ENCODE results near the gene F7.
"Not testable (repeated sequence)": the region's sequence is repeated elsewhere in the genome, so short reads cannot be mapped to it uniquely, and the experiment has no call there.

F7 gene

DNA sequence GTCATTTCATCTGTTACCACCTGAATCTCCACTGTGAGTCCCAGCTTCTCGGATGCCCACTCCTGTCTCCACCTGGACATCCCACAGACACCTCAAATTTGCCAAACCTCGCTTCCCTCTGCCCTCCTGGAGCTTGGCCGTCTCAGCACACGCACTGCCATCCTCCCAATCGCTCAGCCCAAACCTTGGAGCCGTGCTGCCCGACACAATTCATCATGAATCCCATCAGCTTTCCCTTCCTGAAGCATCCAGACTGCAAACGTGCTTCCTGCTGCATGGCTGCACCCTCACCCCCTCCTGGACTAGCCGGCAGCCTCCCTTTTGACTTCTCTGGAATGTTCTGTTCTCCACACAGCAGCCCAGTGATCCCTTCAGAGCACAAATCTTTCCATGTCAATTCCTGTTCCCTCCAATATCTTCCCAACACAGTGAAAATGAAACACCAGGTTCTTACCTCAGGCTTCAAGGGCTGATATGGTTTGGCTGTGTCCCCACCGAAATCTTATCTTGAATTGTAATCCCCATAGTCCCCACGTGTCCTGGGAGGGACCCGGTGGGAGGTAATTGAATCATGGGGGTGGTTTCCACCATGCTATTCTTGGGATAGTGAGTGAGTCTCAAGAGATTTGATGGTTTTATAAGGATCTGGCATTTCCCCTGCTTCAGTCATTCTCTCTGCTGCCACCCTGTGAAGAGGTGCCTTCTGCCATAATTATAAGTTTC, 51.8 kb downstream of the F7 start:
- DNase-seq: no peak

GRCh38 chr13:113157929-113158747, 52.5 kb downstream of the F7 start, which contains the start of gene PROZ:
TSS of gene PROZ (plus strand) at chr13:113158648. CDS start at chr13:113158661, 13 bp downstream.
- no peak for DNase-seq

DNA sequence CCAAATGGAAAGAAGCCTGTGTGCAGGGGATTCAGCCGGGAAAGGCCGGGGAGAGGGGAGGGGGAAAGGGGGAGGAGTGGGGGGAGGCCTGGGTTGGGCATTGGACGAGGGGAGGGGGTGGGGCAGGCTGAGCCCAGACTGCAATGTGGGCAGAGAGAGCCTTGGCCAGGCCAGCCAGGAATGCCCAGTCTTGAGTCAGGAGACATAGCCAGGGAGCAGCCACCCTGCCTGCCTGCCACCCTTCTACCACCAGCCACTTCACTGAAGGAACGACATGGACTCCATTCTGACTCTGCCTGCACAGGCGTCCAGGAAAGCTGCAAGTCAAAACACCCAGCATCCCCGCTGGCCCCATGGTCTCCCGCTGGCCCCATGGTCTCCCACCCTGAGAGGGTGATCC, 53.4 kb downstream of the F7 start:
- DNase-seq: no peak

DNA sequence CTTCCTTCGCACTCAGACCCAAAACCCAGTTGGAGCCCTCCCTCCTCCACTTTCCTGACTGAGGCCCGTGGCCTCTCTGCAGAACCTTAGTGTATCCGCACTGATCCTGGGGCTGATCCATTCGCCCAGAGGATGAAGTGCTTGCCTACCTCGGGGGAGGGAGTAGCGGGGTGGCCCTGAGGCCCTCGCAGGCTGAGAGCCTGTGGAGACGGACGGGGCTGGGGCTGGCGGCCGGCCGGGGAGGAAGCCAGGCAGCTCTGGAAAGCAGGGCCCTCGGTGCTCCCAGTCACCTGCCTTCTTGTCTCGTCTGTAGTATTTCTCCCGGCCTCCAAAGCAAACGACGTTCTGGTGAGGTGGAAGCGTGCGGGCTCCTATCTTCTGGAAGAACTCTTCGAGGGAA, 54.1 kb downstream of the F7 start:
- DNase-seq: no peak

- no peak for DNase-seq
Measured at GRCh38 chr13:113160983-113161382, 55.4 kb downstream of the F7 start.

- DNase-seq: no peak
Measured at GRCh38 chr13:113161433-113161832, 55.8 kb downstream of the F7 start.

DNA sequence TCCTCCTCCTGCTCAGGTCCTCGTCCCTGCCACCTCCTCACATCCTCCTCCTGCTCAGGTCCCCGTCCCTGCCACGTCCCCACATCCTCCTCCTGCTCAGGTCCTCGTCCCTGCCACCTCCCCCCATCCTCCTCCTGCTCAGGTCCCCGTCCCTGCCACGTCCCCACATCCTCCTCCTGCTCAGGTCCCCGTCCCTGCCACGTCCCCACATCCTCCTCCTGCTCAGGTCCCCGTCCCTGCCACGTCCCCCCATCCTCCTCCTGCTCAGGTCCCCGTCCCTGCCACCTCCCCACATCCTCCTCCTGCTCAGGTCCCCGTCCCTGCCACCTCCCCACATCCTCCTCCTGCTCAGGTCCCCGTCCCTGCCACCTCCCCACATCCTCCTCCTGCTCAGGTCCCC, 56.4 kb downstream of the F7 start:
- DNase-seq: not testable (repeated sequence)

DNA sequence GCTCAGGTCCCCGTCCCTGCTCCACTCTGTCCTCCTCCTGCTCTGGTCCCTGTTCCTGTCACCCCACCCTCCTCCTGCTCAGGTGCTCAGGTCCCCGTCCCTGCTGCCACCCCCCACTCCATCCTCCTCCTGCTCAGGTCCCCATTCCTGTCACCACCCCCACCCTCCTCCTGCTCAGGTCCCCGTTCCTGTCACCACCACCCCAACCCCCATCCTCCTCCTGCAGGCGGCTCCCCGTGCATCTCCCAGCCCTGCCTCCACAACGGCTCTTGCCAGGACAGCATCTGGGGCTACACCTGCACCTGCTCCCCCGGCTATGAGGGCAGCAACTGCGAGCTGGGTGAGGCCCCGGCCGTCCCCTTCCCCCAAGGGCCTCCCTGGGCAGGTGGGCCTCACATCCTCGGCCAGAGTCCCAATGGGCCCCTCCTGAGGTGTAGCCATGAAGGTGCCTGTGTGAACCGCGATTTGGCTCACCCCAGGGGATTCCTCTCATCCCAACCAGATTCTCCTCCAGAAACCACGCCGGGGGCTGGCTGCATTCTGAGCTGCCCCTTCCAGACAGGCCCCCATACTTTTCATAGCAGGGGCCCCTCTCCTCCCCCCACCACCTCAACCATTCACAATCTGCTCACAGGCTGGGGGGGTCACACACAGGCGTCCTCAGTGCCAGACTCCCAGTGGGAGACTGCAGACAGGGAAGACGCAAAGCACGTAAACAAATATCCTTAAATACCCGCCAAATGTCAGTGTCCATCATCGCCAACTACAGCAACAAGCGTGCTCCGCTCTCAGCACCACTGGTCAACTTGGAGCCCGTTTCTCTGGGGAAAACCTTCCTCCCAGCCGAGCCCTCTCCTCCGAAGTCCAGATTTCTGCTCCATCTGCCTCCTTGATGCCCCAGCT, 57.4 kb downstream of the F7 start:
- no peak for DNase-seq

- DNase-seq: no peak
Measured at GRCh38 chr13:113164492-113164891, 58.9 kb downstream of the F7 start.

GRCh38 chr13:113166266-113166665, 60.7 kb downstream of the F7 start:
- no peak for DNase-seq

DNA sequence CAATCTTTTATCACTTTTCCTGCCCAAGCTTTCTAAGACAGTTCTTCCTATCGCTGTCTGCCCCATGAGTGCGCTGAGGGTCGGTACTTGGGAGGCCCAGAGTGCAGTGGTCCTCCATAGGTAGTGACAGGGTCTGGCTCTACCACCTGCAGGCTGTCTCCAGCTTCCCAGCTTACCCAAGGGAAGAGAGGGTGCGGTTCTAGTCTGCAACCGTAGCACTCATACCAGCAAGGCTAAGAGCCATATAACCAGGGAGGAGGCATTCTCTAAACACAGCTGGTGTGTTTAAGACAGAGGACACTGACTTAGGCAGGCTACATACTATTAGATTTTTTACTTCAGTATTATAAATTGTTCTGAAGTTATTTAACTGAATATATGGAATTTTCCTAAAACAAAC, 61.1 kb downstream of the F7 start:
- DNase-seq: no peak

DNA sequence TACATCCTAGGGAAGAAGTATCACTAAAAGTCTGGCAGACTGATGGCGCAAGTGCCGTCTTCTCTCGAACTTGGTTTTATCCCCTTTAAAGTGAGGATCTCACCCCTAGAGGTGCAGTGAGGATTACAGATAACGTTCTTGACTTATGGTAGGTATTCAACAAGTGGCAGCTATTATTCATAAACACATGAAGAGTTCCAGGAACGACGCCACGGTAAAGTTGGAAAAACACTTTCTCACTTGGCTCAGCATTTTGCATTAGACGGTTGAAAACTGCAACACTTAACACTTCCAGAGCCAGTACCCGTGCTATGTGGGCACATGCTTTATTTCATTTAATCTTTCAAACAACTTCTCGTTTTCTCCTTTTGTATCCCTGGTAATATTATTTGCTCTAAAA, 61.6 kb downstream of the F7 start:
- DNase-seq: no peak

DNA sequence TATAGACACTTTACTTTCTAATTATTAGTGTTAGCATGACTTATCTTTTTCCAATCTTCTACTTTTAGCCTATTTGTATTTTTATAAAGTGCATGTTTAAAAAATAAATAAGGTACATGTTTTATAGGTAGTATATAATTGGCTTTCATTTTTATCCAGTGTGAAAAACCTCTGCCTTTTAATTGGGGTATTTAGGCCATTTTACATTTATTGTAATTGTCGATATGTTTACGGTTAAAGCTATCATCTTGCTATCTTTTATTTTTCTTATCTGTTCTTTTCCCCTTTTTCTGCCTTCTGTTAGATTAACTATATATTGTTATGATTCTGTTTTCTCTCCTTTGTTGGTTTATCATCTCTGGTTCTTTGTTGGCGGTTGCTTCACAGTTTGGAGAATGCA, 62.0 kb downstream of the F7 start:
- no peak for DNase-seq

GRCh38 chr13:113168211-113168610, 62.6 kb downstream of the F7 start:
- DNase-seq: no peak

DNA sequence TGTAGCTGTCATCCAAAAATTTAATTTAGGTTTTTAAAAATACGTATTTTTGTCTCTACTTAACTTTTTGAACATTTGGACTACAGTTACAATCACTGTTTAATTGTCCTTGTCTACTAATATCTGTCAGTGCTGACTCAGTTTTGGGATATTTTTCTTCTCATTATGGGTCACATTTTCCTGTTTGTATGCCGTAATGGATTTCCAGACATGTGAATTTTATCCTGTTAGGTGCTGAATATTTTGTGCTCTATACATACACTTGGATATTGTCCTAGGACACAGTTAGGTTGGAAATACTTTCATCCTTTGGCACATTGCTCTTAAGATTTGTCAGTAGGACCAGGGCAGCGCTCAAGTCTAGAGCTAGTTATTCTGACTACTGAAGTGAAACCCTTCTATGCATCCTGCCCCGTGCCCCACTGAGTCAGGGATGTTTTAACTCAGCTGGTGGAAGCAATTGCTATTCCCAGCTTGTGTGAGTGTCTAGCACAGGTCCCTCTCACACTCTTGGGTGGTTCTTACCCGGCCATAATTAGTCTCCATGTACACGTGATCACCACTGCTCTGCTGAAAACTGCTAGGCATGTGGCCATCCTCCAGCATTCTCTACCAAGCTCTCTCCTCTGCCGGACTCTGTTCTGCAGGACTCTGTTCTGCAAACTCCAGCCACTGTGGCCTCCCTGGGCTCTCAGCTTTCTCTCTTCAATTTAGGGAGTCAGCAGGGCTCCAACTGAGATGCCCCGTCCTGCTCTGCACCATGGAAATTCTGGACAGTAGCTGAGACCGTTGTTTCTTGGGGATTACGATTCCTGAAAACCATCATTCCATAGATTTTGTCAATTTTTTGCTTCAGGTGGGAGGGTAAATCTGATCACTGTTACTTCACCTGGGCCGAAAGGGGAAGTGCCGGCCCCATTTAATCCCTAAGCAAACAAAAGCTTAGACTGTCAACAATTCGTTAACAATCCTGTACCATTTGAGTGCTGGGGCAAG, 64.0 kb downstream of the F7 start:
- DNase-seq: no peak
